ELF-1 (cell line): ENCODE measurements around the gene RSPH9.
A peak's percentile ranks its signal among the peaks of the same experiment; 100 is the strongest.

ENCODE experiments used
- DNase-seq: peaks from one replicate; pipeline ENCODE4 v3.0.0-alpha.2; 2016; ENCODE audit warnings: low read depth, low spot score

RSPH9 gene

DNA sequence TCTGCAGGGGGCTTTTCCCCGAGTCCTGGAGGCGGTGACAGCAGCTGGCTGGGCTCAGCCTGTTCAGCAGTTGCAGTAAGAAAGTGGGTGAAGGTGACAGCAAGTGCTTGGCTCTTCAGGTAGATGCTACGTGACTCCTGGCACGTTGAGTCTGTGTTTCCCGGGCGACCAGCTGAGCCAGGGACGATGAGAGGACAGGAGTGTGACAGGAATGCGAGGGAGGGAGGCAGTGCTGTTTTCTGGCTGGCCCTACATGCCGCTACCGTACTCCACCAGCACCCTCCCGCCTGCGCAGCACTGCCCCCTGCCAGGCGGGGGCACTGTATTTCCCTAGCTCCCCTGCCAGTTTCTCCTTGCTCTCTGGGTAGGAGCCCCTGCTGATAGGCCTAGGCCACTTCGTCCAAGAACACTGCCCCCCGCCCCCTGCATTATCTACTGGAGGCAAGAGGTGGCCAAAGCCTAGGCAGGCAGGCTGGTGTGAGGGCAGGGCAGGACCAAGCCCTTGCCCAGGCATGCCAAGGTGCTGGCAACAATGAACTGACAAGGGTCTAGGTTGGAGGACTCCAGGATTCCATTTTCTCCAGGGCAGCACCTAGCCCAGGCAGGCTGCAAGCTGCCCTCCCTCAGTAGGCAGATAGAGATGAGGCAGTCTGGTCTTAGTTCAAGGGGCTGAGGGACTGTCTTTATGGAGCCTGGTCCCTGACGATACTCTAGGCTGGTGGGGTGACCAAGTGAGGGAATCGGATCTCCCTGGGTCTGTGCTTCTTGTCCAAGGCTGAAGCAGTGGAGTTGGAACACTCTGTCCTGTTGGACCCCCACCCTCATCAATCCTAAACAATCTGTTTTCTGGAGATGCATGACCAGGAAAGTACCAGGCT, 23.6 kb downstream of the RSPH9 start:
- peak; percentile 94 for DNase-seq

DNA sequence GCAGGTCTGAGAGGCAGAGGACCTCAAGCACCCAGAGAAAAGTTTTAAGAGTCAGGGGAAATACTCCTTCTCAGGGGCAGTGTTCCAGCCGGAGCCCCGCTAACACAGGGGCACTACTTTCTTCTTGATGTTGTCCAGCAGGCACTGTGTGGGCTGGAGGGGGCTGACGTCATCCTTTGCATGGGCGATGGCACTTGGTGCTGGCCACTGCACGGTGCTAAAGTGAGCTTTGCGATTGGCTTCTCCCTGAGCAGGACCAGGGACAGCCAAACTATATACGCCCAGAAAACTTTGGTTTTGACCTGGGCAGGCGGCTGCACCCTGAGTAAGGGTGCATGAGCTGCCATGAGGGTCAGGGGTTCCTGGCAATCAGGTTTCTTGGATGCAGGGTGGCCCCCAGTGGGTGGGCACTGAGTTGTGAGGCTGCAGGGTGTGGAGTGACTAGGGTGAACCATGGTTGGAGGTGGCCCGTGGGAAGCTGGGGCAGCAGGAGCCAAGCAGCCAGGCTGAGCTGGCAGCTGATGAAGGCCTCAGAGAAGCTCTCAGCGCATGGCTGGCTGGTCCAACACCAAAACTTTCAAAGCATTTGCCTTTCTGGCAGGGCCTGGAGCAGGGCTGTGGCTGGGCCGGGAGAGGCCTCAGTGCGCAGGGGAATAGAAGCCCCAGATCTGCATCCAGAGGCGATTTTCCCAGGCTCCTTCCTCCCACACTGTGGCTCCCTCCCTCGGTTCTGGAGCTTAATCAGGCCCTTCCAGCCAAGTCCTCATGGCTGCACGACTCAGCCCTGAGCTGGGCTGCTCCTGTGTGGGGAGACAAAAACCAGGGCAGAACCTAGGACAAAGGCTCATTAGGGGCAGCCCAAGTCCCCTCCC, 24.4 kb downstream of the RSPH9 start:
- DNase-seq, result peak; percentile 55

DNA sequence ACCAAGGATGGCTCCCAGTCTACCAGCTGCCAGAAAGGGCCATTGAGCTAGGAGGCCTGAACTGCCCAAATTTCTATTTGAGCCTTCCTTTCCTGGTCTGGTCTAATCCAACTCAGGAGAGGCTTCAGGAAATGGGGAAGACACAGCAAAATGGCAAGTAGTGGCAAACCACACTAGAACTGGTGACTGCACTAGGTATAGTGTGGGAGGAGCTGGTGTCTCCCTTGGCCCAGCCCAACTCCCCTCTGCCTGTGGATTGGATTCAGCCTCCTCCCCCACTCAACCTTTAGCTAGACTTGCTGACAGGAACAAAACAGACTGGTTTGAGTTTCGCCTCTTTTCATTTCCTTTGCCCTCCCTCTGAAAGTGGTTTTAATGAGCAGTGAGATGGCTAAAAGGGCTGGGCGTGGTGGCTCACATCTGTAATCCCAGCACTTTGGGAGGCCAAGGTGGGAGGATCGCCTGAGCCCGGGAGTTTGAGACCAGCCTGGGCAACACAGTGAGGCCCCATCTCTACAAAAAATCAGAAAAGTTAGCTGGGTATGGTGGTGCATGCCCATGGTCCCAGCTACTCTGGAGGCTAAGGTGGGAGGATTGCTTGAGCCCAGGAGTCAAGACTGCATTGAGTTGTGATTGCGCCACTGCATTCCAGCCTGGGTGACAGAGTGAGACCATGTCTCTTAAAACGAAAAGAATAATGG, 25.2 kb downstream of the RSPH9 start:
- DNase-seq, result peak; percentile 78

DNA sequence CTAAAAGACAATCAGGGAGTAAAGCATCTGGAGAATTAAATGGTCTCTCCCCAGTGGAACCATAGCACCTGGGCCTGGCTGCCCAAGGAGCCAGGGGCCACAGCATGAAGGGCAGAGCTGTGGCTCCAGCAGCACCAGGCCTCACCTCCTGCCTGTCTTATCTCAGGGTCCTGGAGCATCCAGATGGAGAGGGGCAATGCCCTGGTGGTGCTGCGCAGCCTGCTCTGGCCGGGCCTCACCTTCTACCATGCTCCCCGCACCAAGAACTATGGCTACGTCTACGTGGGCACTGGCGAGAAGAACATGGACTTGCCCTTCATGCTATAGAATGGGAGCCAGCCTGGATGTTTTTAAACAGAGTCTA, 25.8 kb downstream of the RSPH9 start:
- DNase-seq, result no peak

DNA sequence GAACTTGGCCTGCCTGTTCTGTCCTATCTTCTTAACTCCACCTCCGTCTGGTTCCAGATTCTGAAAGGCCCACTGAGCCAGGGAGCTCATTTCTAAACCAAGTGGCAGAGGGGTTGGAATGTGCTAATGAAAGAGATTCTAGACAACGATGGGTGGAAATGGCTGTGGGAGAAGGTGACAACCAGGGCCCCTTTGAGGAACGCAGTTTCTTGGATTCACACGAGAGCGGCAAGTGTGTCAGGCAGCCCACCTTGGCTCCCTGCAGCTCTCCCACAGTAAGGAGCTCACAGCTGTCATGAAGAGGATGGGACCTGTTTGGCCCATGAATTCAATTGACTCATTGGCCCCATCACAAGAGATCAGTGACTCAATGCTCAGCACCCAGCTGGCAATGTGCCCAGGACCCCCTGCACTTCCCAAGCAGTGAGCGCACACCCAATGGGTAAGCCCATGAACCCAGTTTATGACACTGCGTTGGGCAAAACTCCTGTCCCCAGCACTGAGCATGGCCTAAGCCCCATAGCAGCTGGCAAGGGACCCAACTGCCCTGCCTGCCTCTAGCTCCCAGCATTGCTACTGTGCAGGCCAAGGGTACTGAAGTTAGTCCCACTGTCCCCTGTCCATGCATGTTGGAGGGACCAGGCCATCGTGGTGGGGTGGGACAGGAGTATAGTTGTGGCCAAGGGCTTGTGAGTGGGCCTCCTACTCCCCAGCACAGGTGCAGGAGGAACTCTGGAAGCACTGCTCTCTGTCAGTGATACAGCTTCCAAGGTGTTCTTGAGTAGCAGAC, 26.4 kb downstream of the RSPH9 start:
- DNase-seq, result no peak

DNA sequence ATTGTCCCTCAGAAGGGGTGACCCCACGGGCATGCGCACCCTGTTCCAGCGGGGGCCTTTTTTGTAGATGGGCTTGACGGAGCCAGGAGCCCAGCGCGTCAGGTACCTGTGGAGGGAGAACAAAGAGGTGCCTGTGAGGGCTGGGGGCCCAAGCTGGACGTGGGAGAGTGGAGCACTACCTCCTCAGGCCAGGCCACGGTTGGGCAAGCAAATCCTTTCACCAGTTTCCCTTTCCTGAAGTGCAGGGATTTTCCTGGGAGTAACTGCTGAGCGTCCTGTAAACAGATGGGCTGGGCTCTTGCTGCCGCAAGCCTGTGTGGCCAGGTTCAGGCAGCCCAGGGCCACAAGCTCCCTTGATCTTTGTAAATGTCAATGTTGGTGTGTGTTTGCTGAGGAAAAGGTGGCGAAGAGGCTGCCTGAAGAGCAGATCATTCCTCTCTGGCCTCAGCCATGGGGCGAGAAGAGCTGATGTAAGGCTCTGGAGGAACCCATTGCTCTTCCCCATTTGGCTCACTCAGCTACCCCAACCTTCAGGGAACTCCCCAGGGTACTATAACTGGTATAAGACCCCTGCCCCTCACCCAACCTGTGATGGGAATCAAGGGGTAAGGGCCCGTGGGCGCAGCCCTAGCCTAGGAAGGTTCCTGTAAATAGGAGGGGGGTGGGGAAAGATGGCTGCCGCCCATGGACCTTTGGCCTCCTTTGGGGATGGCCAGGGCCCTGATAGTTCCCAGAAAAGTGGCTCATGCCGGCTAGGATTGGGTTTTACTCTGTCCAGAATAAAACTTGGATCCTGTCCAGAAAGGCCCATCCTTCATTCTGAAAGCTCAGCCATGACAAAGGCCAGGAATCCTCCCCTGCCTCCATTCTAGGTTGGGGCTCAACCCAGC, 27.2 kb downstream of the RSPH9 start:
- no peak for DNase-seq

DNA sequence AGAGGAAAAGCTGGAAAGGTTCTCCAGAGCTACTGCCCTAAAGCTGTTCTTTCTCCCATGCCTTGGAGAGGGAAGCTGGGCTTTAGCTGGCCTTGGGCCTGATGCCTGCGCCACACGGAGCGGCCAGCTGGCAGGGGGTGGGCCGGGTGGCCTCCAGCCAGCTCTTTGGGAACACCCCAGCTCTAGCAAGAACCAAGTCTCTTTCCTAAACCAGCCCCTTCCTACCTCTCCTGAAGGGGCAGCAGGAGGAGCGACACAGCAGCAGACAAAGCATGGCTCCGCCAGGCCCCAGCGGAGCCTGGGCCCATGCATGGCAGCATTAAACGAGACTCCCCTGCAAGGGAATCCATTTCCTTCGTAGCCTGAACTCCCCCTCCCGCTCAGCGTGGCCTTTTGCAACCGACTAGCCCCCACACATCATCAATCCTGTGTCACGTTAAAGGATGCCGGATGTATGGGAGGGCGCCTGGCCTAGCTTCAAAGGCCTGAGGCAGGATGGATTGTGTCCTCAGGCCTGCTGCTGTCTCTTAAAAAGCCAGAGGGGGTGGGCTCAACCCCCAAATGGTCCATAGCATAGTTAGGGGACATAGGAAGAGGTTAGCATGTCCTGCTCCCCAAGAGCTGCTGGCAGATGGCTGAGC, 28.7 kb downstream of the RSPH9 start:
- DNase-seq, result no peak

DNA sequence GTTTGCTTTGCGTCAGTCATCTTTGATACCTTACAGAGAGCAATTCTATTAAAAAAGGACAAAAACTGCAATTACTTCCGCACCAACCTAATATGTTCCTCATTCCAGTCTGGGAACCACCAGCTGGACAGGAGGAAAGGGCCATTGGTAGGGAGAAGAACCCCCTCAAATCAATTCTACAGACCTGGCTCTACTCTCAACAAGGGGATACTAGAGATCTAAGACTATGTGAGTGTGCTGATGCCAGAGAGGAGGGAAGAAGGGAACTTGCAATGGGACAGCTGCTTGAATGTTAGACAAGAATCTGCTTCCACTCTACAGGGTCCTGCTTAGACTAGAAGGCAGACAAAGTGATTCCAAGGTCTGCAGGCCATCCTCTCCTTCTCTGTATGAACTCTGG, 29.5 kb downstream of the RSPH9 start:
- DNase-seq, result no peak

DNA sequence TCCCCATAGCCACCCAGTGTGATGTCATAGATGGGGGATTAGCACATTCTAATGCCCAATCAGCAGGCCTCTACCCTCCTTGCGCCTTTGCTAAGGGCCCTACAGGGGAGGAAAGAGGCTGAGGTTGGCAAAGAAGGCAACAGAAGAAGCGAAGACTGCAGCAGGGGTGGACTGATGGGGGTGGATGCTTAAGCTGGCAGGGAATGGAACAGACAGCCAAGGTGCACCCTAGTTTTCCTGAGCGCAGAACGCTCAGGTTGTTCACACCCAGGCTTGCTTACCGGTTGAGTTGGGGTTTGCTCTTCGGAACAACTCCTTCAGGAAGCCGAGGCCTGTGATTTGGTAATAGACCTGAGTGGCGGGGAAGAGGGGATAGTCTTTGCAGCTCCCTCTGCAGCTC, 30.1 kb downstream of the RSPH9 start:
- no peak for DNase-seq

DNA sequence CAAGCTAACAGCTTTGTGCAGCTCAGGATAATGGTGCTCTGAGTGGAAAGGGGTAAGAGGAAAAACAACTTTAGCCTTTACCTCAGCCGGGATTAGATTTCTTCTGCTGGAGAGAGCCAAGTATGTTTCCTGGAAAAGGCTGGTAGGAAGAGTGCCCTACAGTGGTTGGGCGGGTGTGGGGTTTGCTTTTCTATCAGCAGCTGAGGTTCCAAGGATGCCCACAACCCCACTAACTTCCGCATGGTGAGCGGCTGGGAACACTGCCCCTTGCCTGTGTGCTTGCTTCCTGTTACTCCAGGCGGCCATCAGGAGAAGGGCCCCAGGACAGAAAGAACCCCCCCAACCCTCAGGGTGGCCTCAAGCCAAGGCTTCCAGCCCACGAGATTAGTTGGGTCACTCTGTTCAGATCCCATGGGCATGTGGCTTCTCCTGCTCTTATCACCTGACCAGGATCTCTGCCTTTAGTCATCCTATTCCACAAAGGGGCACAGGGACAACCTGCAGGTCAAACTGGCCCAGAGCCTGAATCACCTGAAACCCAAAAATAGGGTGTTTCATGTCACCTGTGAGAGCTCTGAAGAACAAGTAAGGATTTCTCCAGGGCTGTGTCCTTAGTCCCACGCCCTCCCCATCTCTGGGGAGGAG, 32.2 kb downstream of the RSPH9 start:
- no peak for DNase-seq

DNA sequence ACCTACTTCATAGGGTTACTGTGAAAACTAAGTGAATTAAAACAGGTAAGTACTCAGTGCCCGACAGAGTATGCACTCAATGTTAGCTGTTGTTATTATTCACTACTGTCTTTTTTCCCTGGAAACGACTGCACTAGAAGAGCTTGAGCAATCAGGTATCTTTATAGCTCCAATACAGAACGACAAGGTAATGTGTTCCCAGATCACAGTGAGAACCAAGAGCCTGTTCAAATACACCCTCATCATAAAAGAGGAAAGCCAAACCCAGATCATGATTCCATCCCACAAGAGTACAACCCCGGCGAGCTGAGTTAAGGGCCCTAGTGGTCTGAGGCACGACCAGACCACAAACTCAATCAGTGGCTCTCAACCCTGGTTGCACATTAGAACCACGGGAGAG, 32.9 kb downstream of the RSPH9 start:
- no peak for DNase-seq

DNA sequence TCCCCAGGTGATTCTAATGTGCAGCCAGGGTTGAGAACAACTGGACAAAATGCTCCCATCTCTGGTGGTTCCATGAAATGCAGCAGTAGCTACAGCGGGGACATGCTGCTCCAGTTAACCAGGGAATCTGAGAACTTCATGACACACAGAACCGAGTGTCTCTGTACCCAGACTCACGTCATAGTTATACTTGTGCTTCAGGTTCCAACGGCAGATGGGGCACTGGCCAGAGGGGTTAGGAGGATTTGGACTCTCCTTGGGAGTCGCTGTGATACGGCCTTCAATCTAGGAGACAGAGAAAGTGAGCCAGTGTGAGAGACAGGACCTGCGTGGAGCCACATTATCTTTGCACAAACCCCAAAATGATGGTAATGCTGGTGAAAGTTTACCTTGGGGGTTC, 33.5 kb downstream of the RSPH9 start:
- DNase-seq, result no peak

DNA sequence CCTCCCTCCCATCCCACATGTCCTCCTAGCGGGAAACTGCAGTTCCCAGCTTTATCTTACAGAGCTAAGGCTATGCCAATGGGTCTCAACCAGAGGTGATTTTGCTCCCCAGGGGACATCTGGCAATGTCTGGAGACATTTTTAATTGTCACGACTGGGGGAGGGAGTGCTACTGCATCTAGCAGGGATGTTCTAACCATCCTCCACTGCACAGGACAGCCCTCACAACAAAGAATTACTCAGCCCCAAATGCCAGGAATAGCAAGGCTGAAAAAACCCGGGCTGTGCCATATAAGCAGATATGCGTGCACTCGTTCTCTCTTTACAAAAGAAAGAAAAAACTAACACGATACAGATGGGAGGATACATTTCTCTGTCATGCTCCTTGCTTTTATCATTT, 34.2 kb downstream of the RSPH9 start:
- DNase-seq, result no peak

DNA sequence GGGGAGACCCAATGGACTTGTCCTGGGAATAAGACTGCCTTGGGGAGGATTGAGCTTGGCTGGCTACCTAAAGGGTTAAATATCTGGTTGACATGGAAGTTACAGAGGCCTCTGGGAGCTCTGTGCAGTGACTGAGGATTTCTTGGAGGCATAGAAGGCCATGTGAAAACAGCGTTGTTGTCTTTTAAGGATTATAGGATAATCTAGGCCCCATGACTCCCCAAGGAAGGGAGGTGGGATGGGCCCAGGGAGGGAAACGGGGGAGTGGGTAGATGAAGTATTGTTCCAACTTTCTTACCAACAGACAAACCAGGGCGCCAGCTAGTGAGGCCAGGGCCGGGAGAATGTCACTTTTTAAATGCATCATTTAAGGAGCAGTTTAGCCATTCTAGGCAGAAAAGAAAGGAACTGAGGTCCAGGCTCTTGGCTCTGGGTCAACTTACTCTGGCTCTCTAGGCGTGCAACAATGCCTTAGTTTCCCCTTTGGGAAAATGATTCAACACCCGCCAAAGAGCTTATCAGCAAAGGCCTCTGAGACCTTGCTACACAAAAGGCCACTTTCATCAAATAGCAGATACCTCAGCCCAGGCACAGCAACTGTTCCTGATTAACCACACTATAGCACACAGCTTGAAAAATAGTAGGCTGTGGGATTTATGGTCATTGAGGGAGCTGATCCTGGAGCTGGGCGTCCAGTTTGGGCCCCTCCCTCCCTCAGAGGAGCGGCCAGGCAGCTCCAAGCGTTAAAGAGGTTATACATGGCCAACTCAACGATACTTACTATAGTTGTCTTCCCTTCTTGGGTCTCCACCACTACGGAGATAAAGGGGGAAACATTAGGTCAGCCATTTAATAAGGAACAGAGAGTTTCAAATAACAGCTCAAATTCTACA, 35.7 kb downstream of the RSPH9 start:
- no peak for DNase-seq

DNA sequence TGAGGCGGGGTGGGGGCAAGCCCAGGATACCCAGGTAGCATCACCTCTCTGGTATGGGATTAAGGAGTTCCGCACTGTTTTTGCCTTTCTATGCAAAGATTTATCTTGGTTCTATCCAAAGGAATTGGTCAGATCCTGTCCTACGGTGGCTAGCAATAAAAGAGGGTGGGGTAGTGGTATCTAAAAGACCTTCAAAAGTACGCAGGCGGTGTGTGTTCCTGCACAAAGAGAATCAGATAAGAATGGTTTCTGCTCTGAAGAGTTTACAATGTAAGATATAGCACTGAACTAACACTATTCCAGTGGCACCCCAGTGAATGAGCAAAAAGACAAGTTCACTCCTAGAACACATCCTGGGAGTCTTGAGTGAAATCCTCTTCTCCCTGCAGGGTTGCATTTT, 36.5 kb downstream of the RSPH9 start:
- DNase-seq, result no peak

DNA sequence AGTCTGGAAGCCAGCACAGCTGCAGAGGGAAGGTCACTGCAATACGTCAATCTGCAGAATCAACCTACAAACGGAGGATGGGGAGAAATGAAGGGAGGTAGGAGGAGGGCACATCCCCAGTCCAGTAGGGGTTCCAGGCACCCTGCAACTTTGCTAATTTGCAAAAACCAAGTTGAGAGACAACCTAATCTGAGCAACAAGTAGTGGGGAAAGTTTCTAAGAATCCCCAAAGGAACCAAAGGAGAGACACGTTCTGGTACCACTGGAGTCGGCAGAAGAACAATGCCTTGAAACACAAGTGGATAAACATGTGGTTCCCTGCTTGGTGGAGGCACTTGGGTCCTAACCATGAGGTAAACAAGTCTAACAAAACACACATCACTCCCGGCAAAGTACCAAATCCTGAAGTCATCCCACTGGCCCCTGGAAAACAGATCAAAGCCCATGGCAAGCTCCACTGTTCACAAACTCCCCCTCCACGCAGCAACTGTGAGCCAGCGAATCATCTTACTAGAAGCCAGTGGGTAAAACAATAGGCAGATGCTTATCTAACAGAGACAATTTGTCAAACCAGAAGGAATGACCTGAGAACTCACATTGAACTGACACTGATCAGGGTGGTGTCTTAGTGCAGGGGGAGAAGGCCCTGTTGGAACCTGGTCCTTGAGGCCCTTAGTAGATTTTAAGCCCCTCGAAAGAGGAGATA, 38.0 kb downstream of the RSPH9 start:
- DNase-seq, result no peak

DNA sequence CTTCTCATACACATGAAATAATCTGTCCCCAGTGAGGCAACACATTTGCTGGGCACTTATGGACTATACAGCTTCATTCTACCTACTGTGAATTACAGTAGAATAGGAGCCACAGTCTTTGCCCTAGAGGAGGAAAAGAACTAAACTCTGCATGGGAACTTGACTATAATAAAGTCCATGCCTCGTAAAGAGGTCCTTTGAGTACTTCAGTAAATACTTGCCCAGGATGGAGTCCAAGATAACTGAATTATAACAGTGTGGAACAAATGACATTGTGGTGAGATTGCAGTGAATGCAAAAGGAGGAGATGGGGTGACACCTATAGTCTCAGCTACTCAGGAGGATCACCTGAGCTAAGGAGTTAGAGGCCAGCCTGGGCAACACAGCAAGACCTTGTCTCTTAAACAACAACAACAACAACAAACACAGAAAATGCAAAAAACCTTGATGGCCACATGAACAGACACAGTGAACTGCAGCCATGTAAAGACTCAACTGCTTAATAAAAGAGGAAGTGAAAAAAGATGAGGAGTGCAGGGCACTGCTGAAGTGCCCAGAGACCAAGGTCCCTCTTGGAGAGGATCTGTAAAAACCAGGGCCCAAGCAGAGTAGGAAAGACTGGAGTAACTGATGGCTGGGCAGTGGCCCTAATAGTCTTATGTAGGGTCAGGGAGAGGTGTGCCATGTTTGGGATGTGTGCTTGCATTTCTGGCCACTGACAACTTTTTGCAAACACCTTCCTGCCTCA, 39.0 kb downstream of the RSPH9 start:
- DNase-seq, result no peak
